GM12801 (cell line): ENCODE results near the gene RBBP6.

Experiments used
- TF ChIP-seq, protein P1 (sequence below): IDR thresholded peaks from one replicate; pipeline ENCODE4 v1.5.1; 2011; ENCODE audit warnings: control low read depth; ENCODE audit not compliant: insufficient read length; ENCODE audit errors: extremely low read depth

The RBBP6 gene

DNA sequence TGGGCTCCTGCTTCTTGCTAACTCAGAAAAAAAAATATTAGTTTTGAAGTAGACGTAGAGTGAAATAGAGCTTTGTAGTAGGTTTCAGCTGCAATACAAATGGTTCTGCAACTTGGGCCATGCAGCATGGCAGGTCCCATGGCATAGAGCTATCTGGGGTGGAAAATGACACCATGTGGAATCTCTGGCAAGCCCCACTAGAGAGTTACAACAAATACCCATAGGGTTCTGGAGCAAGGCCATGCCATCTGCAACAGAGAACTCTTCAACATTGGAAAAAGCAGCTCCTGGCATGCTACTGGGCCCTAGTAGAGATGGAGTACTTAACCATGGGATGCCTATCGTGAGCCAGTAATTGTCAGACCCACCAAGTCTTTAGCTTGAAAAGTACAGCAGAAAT lies 25.3 kb upstream of the RBBP6 start:
- TF ChIP-seq, protein P1, sequence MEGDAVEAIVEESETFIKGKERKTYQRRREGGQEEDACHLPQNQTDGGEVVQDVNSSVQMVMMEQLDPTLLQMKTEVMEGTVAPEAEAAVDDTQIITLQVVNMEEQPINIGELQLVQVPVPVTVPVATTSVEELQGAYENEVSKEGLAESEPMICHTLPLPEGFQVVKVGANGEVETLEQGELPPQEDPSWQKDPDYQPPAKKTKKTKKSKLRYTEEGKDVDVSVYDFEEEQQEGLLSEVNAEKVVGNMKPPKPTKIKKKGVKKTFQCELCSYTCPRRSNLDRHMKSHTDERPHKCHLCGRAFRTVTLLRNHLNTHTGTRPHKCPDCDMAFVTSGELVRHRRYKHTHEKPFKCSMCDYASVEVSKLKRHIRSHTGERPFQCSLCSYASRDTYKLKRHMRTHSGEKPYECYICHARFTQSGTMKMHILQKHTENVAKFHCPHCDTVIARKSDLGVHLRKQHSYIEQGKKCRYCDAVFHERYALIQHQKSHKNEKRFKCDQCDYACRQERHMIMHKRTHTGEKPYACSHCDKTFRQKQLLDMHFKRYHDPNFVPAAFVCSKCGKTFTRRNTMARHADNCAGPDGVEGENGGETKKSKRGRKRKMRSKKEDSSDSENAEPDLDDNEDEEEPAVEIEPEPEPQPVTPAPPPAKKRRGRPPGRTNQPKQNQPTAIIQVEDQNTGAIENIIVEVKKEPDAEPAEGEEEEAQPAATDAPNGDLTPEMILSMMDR = no peak

DNA sequence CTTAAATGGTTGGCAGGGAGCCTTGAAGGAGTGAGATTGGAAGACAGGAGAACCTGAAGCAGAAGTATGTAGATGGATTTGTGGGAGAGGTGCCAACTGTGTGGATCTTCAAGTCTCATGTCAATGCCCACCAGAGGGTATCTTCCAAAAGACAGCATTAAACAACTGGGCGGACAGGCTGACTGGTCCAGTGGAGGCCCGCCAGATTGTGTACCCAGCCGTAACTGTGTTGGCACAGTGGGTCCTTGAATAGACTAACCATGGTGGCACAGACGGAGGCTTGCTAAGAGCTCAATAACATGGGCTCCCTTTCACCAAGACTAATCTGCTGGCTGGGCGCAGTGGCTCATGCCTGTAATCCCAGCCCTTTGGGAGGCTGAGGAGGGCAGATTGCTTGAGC lies 24.2 kb upstream of the RBBP6 start:
- TF ChIP-seq, protein P1 = no peak

DNA sequence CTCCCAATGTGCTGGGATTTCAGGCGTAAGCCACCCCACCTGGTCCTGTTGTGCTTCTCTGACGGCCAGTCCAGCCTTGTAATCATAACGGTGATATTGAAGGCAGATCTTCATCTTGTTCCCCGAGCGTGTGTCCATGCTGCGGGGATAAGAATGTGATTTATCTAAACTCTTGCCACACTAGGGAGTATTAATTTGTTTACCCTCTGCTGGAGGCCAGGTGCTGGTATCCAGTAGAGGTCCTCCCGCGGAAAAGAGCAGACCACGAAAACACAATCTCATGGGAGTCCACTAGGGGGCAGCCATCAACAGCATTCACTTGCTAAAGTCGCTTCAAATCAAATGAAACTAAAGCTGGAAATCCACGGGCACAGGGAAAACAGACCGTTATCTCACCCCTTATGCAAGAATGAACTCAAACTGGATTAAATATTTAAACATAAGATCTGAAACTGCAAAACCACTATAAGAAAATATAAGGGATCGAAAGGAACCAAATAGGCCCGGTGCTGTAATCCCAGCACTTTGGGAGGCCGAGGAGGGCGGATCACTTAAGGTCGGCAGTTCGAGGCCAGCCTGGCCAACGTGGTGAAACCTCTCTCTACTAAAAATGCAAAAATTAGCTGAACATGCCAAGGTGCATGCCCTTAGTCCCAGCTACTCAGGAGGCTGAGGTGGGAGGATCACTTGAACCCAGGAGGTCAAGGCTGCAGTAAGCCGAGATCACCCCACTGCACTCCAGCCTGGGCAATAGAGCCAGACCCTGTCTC lies 22.3 kb upstream of the RBBP6 start:
- TF ChIP-seq, protein P1 = no peak

DNA sequence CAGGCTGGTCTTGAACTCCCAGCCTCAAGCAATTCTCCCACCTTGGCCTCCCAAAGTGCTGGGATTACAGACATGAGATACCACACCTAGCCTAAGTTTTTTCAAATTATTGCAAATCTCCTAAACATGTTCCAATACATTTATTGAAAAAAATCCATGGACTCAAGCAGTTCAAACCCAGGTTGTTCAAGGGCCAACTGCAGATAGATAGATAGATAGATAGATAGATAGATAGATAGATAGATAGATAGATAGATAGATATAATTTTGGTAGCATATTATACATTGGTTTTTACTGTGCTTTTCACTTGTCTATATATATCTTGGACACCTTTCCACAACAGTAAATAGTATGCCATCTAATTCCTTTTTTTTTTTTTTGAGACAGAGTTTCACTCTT lies 20.9 kb upstream of the RBBP6 start:
- TF ChIP-seq, protein P1 = no peak

DNA sequence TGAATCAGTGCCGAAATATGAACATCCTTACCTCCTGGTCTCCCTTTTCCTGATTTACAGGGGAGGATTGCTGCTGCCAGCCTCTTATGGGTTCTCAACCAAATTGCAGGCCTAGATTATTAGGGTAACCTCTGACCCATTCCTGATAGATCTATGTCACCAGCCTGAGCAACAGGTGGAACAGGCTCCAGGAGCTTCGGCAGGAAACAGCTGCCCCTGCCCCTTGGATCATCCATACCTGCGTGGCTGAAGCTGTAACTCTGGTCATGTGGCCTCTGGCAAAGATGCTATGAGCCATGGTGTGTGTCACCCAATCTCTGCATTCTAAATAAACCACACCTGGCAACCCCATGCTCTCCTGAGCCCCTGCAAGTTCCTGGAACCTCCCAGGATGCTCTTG lies 18.4 kb upstream of the RBBP6 start:
- TF ChIP-seq, protein P1 = no peak

DNA sequence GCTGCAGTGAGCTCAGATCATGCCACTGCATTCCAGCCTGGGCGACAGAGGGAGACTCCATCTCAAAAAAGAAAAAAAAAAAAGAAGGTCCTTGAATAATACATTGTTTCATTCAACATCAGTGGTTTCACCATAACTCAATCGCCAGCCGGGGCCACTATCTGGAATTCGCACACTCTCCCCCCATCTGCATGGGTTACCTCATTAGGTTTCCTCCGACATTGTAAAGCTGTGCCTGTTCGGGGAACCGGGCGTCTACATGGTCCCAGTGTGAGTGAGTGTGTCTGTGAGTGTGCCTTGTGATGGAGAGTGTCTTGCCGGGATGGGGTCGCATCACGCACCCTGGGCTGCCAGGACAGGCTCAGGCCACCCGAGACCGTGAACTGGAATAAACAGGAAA lies 16.6 kb upstream of the RBBP6 start:
- TF ChIP-seq, protein P1 = no peak

DNA sequence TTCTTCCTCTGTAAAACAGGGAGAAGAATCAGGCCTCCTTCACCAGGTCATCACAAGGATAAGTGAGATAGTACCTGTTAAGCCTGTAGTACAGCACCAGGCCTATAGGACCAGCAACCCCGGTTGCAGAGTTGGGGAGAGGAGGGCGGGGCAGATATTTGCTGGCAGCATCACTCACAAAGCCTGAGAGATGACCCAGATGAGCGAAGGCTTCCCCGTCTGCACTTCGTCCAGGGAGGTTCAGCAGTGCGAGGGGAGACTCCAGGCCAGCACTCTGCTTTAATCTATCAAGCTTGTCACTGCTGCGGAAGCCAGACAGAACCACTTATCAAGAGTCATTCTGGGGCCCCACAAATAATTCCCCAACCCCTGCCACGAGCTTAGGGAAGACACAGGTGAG lies 15.8 kb upstream of the RBBP6 start:
- TF ChIP-seq, protein P1 = no peak
